GM12872 (cell line): ENCODE results near the gene SLC1A7.

Experiments used
- TF ChIP-seq, protein P1 (sequence below): IDR thresholded peaks from 3 replicates; pipeline ENCODE4 v1.5.1; 2011; ENCODE audit warnings: low read depth, mild to moderate bottlenecking, low read length, moderate library complexity; ENCODE audit not compliant: insufficient read depth

The SLC1A7 gene

DNA sequence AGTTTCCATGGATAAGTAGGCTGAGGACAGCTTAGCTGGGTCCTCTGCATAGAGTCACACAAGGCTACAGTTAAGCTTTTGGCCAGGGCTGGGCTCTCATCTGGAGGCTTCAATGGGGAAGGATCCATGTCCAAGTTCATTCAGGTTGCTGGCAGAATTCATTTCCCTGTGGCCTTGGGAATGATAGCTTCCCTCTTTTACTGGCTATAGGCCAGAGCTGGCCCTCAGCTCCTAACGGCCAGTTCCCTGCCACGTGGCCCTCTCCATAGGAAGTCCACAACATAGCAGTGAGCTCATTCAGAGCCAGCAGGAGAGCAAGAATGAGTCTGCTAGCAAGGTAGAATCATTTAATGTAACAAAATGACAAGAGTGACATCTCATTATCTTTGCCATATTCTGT, 95.5 kb downstream of the SLC1A7 start:
- TF ChIP-seq, protein P1, sequence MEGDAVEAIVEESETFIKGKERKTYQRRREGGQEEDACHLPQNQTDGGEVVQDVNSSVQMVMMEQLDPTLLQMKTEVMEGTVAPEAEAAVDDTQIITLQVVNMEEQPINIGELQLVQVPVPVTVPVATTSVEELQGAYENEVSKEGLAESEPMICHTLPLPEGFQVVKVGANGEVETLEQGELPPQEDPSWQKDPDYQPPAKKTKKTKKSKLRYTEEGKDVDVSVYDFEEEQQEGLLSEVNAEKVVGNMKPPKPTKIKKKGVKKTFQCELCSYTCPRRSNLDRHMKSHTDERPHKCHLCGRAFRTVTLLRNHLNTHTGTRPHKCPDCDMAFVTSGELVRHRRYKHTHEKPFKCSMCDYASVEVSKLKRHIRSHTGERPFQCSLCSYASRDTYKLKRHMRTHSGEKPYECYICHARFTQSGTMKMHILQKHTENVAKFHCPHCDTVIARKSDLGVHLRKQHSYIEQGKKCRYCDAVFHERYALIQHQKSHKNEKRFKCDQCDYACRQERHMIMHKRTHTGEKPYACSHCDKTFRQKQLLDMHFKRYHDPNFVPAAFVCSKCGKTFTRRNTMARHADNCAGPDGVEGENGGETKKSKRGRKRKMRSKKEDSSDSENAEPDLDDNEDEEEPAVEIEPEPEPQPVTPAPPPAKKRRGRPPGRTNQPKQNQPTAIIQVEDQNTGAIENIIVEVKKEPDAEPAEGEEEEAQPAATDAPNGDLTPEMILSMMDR: no peak

DNA sequence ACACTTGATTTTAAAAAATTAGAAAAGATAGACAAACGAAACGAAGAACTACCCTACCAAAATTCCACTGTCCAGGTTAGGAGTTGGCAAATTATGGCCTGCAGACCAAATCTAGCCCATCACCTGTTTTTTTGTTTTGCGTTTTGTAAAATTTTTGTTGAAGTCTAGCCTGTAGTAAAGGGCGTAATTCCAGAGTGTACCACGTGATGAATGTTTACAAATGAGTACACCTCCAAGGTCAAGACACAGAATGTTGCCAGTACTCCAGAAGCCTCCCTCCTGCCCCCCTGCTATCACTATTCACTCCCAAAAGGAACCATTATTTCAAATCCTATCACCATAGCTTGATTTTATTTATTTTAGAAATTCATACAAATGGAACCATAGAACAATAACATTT, 97.5 kb downstream of the SLC1A7 start:
- TF ChIP-seq, protein P1: no peak

DNA sequence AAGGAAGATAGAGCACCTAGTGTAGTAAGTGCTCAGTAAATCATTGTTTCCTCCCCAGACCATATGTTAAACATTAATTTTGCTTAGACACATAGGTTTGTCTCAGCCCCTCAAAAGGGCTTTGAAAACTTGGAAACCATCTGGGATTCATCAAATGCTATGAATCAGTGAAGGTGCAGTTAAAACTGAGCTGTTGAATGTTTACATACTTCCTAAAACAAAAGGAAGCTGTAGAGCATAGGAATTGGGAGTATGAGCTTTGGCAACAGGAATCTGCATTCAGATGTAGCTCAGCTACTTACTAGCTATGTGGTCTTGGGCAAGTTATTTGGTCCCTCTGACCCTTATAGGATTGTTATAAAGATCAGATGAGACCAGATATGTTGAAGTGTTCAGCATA, 99.2 kb downstream of the SLC1A7 start:
- TF ChIP-seq, protein P1: no peak

DNA sequence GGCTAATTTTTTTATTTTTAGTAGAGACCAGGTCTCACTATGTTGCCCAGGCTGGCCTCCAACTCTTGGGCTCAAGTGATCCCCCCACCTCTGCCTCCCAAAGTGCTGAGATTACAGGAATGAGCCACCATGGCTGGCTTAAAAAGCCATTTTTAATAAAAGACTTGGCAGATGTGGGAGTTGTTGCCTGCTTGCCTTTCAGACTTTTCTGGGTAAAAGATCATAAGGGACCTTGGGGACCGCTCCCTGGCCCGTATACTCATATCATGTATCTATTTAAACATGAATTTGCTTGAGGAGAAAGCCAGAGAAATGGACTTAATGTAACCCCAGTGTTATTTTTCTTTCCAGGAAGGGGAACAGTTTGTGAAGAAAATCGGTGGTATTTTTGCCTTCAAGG, 103.9 kb downstream of the SLC1A7 start:
- TF ChIP-seq, protein P1: no peak
